ENCODE data around the gene C3. TPM values are rescaled to one million over a fixed set of nuclear protein-coding genes. Genes with fewer than 3 reads are reported as not detected.

The C3 gene
- total RNA-seq: 100 to 1,000 TPM; 320 to 382 TPM

DNA sequence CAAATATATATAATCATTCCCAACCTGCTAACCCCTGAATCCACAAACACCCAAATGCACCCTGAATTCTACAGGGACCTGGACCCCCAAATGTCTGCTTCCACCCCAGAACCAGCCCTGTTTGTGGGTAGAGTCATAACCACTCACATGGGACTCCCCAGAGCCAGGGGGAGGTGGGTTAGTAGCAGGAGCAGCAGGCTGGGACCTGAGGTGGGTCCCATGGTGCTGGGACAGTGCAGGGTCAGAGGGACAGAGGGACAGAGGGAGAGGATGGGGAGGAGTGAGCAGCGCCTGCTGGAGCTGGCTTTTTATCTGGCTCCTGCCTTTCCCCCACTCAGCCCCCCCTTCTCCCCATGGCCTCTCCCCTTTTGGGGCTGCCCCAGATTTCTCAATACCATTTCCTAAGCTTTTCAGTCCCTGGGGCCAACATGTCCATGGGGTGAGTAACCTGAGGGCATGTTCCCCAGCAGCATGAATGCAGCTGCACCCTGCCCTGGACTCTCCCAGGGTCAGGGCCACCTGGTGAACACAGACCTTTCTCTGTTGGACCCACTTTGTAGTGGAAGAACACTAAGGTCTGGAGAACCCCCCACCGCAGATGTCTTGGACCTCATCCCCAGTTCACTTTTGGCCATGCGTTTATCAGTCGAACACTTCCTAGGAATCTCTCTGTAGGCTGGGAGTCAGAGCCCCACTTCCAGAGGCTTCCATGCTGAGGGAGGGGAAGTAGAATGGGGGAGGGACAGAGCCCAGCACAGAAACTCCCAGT is at the start of gene C3:
Gene C3 (minus strand): TSS at position 282 of the 769 bp plus-strand sequence. CDS start 61 bp downstream, at position 221.
- DNase-seq (peak; percentile 59 to 88 (median 71)), ATAC-seq (peak; percentile 65)
- intact Hi-C loops (cut with DNase I): no loop called here
- H3K27ac ChIP-seq: peak within 1 kb of the TSS; percentile 25 to 86 (median 80)
- H3K36me3 ChIP-seq (replicated peaks in 1 of 2; ENCODE audit: insufficient read depth in 1 of 2, low read depth in 2 of 2): peaks cover 0 to 4% of the 10 kb centered on the region in 2 donors
- peaks cover 77% of the 10 kb centered on the region for H3K4me1 ChIP-seq
- peak; percentile 28 to 94 (median 81) for TF ChIP-seq POLR2A (IDR thresholded peaks at IDR 0.05)
- TF ChIP-seq, protein P1, sequence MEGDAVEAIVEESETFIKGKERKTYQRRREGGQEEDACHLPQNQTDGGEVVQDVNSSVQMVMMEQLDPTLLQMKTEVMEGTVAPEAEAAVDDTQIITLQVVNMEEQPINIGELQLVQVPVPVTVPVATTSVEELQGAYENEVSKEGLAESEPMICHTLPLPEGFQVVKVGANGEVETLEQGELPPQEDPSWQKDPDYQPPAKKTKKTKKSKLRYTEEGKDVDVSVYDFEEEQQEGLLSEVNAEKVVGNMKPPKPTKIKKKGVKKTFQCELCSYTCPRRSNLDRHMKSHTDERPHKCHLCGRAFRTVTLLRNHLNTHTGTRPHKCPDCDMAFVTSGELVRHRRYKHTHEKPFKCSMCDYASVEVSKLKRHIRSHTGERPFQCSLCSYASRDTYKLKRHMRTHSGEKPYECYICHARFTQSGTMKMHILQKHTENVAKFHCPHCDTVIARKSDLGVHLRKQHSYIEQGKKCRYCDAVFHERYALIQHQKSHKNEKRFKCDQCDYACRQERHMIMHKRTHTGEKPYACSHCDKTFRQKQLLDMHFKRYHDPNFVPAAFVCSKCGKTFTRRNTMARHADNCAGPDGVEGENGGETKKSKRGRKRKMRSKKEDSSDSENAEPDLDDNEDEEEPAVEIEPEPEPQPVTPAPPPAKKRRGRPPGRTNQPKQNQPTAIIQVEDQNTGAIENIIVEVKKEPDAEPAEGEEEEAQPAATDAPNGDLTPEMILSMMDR (IDR thresholded peaks at IDR 0.05): no peak
- no peaks in the 10 kb centered on the region for H3K27me3 ChIP-seq
- H3K9me3 ChIP-seq: no peaks in the 10 kb centered on the region
- WGBS, 2 donors: 50 to 64% methylated on average over 4 of the region's 4 CpGs
- peak within 1 kb of the TSS in 1 of 2 donors; percentile 39 for H3K4me3 ChIP-seq

DNA sequence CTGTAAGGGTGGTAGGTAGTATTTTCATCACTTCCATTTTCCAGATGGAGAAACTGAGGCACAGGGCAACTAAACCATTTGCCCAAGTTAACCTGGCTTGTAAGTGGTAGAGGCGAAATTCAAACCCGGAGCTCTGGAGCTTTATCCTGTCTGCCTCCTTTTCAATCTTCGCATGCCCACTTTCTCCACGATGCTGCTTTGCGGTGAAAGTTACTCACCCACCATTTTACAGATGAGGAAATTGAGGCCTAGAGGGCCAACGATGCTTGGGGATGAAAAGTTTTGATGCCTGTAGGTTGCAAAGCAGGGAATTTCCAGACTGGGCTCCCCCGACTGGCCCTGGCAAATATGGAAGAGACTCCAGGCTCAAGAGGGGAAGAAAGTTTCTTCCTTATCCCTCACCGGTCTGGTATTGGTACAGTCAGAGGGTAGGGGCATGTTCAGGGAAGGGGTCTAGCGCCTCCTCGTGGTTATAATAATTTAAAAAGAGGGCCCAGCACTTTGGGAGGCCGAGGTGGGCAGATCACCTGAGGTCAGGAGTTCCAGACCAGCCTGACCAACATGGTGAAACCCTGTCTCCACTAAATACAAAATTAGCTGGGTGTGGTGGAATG is 48.7 kb upstream of the C3 start:
- Histone ChIP-seq H3K9me3 (no peaks in the 10 kb centered on the region), H3K4me3 (no peak overlapping the region), H3K36me3 (replicated peaks in 1 of 2; ENCODE audit: insufficient read depth in 1 of 2, low read depth in 2 of 2) (no peaks in the 10 kb centered on the region), H3K27ac (no peak overlapping the region), H3K4me1 (peaks cover 39% of the 10 kb centered on the region), H3K27me3 (no peaks in the 10 kb centered on the region)
- 49 to 56% methylated on average over 11 of the region's 11 CpGs for WGBS, 2 donors
- intact Hi-C loops (cut with DNase I): no loop called here
- DNase-seq (peak in 1 of 4 donors; percentile 26), ATAC-seq (no peak)
- no peak for TF ChIP-seq POLR2A (IDR thresholded peaks at IDR 0.05)
- TF ChIP-seq, protein P1 (IDR thresholded peaks at IDR 0.05): peak; percentile 13 to 54 (median 33)

DNA sequence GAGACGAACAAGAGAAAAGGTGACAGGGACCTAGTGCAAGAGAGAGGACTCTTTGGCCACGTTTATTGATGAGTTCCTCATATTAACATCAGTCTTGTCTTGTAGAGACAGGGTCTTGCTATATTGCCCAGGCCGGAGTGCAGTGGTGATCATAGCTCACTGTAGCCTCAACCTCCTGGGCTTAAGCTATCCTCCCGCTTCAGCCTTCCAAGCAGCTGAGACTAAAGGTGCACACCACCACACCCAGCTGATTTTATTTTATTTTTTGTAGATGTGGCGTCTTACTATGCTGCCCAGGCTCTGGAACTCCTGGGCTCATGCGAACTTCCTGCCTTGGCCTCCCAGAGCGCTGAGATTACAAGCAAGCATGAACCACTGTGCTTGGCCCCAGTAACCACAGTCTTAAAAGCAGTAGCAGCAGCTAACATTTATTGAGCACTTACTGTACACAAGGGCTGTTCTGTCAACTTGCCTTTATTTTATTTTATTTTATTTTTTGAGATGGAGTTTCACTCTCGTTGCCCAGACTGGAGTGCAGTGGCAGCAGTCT is 47.9 kb upstream of the C3 start:
- no peak for TF ChIP-seq POLR2A (IDR thresholded peaks at IDR 0.05)
- TF ChIP-seq, protein P1 (IDR thresholded peaks at IDR 0.05): no peak
- intact Hi-C loops (cut with DNase I): no loop called here
- H3K9me3 ChIP-seq: no peaks in the 10 kb centered on the region
- H3K4me3 ChIP-seq: no peak overlapping the region
- ATAC-seq (no peak), DNase-seq (no peak)
- H3K36me3 ChIP-seq (replicated peaks in 1 of 2; ENCODE audit: insufficient read depth in 1 of 2, low read depth in 2 of 2): no peaks in the 10 kb centered on the region
- no peaks in the 10 kb centered on the region for H3K27me3 ChIP-seq
- H3K4me1 ChIP-seq: peaks cover 39% of the 10 kb centered on the region
- 57 to 65% methylated on average over 8 of the region's 8 CpGs for WGBS, 2 donors
- H3K27ac ChIP-seq: peak overlapping the region; percentile 45 to 93 (median 88)

DNA sequence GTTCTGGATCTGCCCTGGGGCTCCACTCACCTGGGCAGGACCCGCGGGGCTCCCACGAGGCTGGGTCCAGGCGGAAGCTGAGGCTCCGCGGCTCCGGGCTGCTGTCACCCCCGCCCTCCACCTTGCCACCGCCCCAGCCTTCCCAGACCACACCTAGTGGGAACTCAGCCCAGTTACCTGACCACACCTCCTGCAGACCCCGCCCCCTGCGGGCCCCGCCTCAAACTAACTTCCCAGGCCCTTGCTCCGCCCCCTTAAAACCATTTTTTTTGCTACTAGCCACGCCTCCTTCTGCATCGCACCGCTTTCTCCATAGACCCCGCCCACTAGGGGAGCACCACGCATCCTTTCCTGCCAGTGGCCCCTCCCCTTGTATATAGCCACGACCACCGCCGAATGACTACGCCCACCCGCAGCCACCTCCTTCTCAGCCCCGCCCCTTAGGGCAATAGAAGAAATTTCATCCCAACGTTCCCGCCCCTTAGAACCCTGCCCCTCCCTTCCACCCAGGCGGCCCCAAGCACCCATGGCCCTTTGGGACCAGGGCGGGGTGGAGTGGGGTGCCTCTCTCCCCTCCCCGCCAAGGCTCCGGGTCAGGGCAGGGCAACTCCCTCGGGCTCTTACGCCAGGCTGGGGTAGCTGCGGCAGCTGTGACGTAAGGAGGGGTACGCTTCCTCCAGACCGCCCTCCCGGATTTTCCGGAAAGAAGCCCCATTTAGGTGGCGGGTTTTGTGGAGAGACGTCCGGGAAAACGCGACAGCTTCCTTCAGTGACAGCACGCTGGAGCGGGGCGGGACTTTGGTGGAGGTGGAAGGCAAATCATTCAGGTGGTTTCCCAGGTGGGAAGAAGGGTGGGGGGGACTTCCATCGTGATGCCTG is 47.1 kb upstream of the C3 start, which contains the start of gene SH2D3A:
Gene SH2D3A (minus strand): TSS at position 79 of the 879 bp plus-strand sequence. CDS start 3,687 bp downstream, outside the sequence.
- Histone ChIP-seq H3K9me3 (no peaks in the 10 kb centered on the region), H3K27ac (peak within 1 kb of the TSS; percentile 87 to 93 (median 91)), H3K4me1 (peaks cover 39% of the 10 kb centered on the region), H3K27me3 (no peaks in the 10 kb centered on the region), H3K36me3 (replicated peaks in 1 of 2; ENCODE audit: insufficient read depth in 1 of 2, low read depth in 2 of 2) (no peaks in the 10 kb centered on the region), H3K4me3 (peak within 1 kb of the TSS; percentile 21 to 41)
- WGBS, 2 donors: 5 to 9% methylated on average over 32 to 46 of the region's 47 CpGs
- intact Hi-C loops (cut with DNase I): no loop called here
- DNase-seq (peak; percentile 95 to 97 (median 96)), ATAC-seq (peak; percentile 87)
- TF ChIP-seq, protein P1 (IDR thresholded peaks at IDR 0.05): peak in 3 of 7 experiments; percentile 11 to 28 (median 20)
- peak; percentile 84 to 95 (median 95) for TF ChIP-seq POLR2A (IDR thresholded peaks at IDR 0.05)
